ENCODE measurements around the gene TTC7B. TPM values are rescaled to one million over a fixed set of nuclear protein-coding genes. Genes with fewer than 3 reads are reported as not detected.
"Not testable (repeated sequence)": the region's sequence is repeated elsewhere in the genome, so short reads cannot be mapped to it uniquely, and the experiment has no call there.

TTC7B gene
- total RNA-seq, 1 donor from 2014 or later: 40.3 TPM

GRCh38 chr14:90828642-90829487, 12.6 kb upstream of the TTC7B start:
- Mint-ChIP-seq H3K4me1 (ENCODE audit: low read depth) (peaks cover 10% of the 10 kb centered on the region), H3K27me3 (ENCODE audit: low read depth) (peaks cover 1% of the 10 kb centered on the region), H3K9me3 (ENCODE audit: low read depth) (peaks cover 4% of the 10 kb centered on the region), H3K4me3 (ENCODE audit: unreplicated experiment) (no peak overlapping the region), H3K36me3 (ENCODE audit: low read depth) (peaks cover 2% of the 10 kb centered on the region), H3K27ac (ENCODE audit: unreplicated experiment) (no peak overlapping the region)
- TF ChIP-seq CTCF (IDR thresholded peaks at IDR 0.05): no peak
- no peak for DNase-seq (ENCODE audit: low spot score)

GRCh38 chr14:90827919-90828610, 11.8 kb upstream of the TTC7B start:
- Mint-ChIP-seq H3K4me1 (ENCODE audit: low read depth) (peaks cover 10% of the 10 kb centered on the region), H3K27ac (ENCODE audit: unreplicated experiment) (peak overlapping the region; percentile 60), H3K36me3 (ENCODE audit: low read depth) (peaks cover 4% of the 10 kb centered on the region), H3K4me3 (ENCODE audit: unreplicated experiment) (peak overlapping the region; percentile 71), H3K27me3 (ENCODE audit: low read depth) (peaks cover 1% of the 10 kb centered on the region), H3K9me3 (ENCODE audit: low read depth) (peaks cover 10% of the 10 kb centered on the region)
- no peak for DNase-seq (ENCODE audit: low spot score)
- no peak for TF ChIP-seq CTCF (IDR thresholded peaks at IDR 0.05)

GRCh38 chr14:90823542-90823941, 7.3 kb upstream of the TTC7B start:
- not testable (repeated sequence) for H3K36me3 Mint-ChIP-seq (ENCODE audit: low read depth); DNase-seq (ENCODE audit: low spot score); H3K4me3 Mint-ChIP-seq (ENCODE audit: unreplicated experiment); H3K4me1 Mint-ChIP-seq (ENCODE audit: low read depth); H3K27me3 Mint-ChIP-seq (ENCODE audit: low read depth); H3K27ac Mint-ChIP-seq (ENCODE audit: unreplicated experiment)
- H3K9me3 Mint-ChIP-seq (ENCODE audit: low read depth): peaks cover 10% of the 10 kb centered on the region

GRCh38 chr14:90820958-90821357, 4.7 kb upstream of the TTC7B start:
- Mint-ChIP-seq H3K36me3 (ENCODE audit: low read depth) (peaks cover 4% of the 10 kb centered on the region), H3K4me3 (ENCODE audit: unreplicated experiment) (no peak overlapping the region), H3K27ac (ENCODE audit: unreplicated experiment) (no peak overlapping the region), H3K4me1 (ENCODE audit: low read depth) (no peaks in the 10 kb centered on the region), H3K9me3 (ENCODE audit: low read depth) (peaks cover 10% of the 10 kb centered on the region), H3K27me3 (ENCODE audit: low read depth) (no peaks in the 10 kb centered on the region)
- DNase-seq (ENCODE audit: low spot score): no peak
- TF ChIP-seq CTCF (IDR thresholded peaks at IDR 0.05): no peak

- Mint-ChIP-seq H3K4me3 (ENCODE audit: unreplicated experiment) (no peak overlapping the region), H3K9me3 (ENCODE audit: low read depth) (peaks cover 10% of the 10 kb centered on the region), H3K27me3 (ENCODE audit: low read depth) (no peaks in the 10 kb centered on the region), H3K36me3 (ENCODE audit: low read depth) (peaks cover 4% of the 10 kb centered on the region), H3K27ac (ENCODE audit: unreplicated experiment) (no peak overlapping the region), H3K4me1 (ENCODE audit: low read depth) (peaks cover 8% of the 10 kb centered on the region)
- no peak for TF ChIP-seq CTCF (IDR thresholded peaks at IDR 0.05)
- DNase-seq (ENCODE audit: low spot score): no peak
These were observed 3.6 kb upstream of the TTC7B start for GRCh38 chr14:90819734-90820393.
